K562 (cell line): ENCODE results near the gene NLRP6.

Experiments used
- GTF2F1 ChIP-seq: IDR thresholded peaks from 2 replicates; pipeline ENCODE4 v1.6.1; 2011; ENCODE audit warnings: low read depth, low read length, improper control_type of control experiment
- JUND ChIP-seq, 2 experiments: IDR thresholded peaks; 2 replicates in 1 of 2; 3 replicates in 1 of 2; pipeline ENCODE4 v1.6.1; 2011; ENCODE audit warnings: borderline replicate concordance in 2 of 2, low read depth in 2 of 2, low read length in 2 of 2, improper control_type of control experiment in 1 of 2, missing biosample characterization in 1 of 2, missing genetic modification characterization in 1 of 2, missing genetic modification reagents in 1 of 2
- KLF1 ChIP-seq: fragments of 450-650 bp; IDR thresholded peaks from 2 replicates; pipeline ENCODE4 v1.6.1; 2016; ENCODE audit warnings: missing genetic modification characterization, missing compliant biosample characterization
- POLR2B ChIP-seq: fragments of 450-650 bp; IDR thresholded peaks from 2 replicates; pipeline ENCODE4 v1.6.1; 2018; ENCODE audit warnings: low read depth; ENCODE audit not compliant: partially characterized antibody
- RBBP5 ChIP-seq: fragments of 200-600 bp; sonication (generic); IDR thresholded peaks from 2 replicates; pipeline ENCODE4 v1.6.1; 2012; ENCODE audit warnings: borderline replicate concordance, mild to moderate bottlenecking, low read length, control low read depth, inconsistent platforms; ENCODE audit not compliant: insufficient read depth, poor library complexity, severe bottlenecking
- REST ChIP-seq, 2 experiments: fragments of 450-650 bp; formaldehyde crosslinking in 1 of 2; IDR thresholded peaks; 2 replicates each; pipeline versions ENCODE4 v1.4.0 to v1.6.1; 2014 to 2020; ENCODE audit warnings: mild to moderate bottlenecking in 2 of 2, borderline replicate concordance in 1 of 2, low read depth in 1 of 2
- RFX7 ChIP-seq: fragments of 250-450 bp; sonication (Bioruptor Pico); IDR thresholded peaks from 2 replicates; pipeline ENCODE4 v1.5.1; 2021; ENCODE audit warnings: mild to moderate bottlenecking
- SAFB ChIP-seq: fragments of 200-400 bp; formaldehyde crosslinking; IDR thresholded peaks from 2 replicates; pipeline ENCODE4 v1.6.1; 2017; ENCODE audit warnings: low read depth, low read length, borderline replicate concordance
- SP2 ChIP-seq: IDR thresholded peaks from 2 replicates; pipeline ENCODE4 v1.6.1; 2011; ENCODE audit warnings: mild to moderate bottlenecking, low read depth, low read length, moderate library complexity; ENCODE audit not compliant: poor library complexity, severe bottlenecking; ENCODE audit errors: extremely low read depth
- ZNF133 ChIP-seq: fragments of 250-450 bp; sonication (Bioruptor Pico); IDR thresholded peaks from 2 replicates; pipeline ENCODE4 v1.4.0; 2020; ENCODE audit warnings: mild to moderate bottlenecking
- ZZZ3 ChIP-seq: fragments of 450-650 bp; IDR thresholded peaks from 2 replicates; pipeline ENCODE4 v1.6.1; 2016; ENCODE audit warnings: antibody characterized with exemption, mild to moderate bottlenecking, moderate library complexity

GRCh38 chr11:259413-259812 lies 18.8 kb upstream of the NLRP6 start:
- TF ChIP-seq RBBP5 (no peak), SAFB (no peak), SP2 (no peak), ZZZ3 (no peak), REST (IDR thresholded peaks at IDR 0.05; ENCODE audit: borderline replicate concordance) (no peak), REST (CRISPR knock-in tag; IDR thresholded peaks at IDR 0.05; ENCODE audit: low read depth) (no peak), GTF2F1 (no peak), ZNF133 (no peak), JUND (IDR thresholded peaks at IDR 0.05; ENCODE audit: borderline replicate concordance, low read depth, low read length) (no peak), JUND (tag; IDR thresholded peaks at IDR 0.05; ENCODE audit: borderline replicate concordance, low read depth, low read length) (no peak), RFX7 (CRISPR knock-in tag) (no peak), POLR2B (no peak), KLF1 (tag) (no peak)
